GM18526 (cell line): ENCODE measurements around the gene REV1.

Source experiments
- POLR2A ChIP-seq: IDR thresholded peaks from 3 replicates; pipeline ENCODE4 v1.6.1; 2011; ENCODE audit not compliant: insufficient read length; ENCODE audit errors: extremely low read depth

REV1 gene

GRCh38 chr2:99489761-99490622 lies at the start of gene REV1:
Gene REV1, minus strand, starts transcription at chr2:99490017. Its CDS starts 25,042 bp downstream, at chr2:99464975.
- peak; percentile 53 for TF ChIP-seq POLR2A

- no peak for TF ChIP-seq POLR2A
Observed at GRCh38 chr2:99537910-99538485, 48.2 kb upstream of the REV1 start.

- no peak for TF ChIP-seq POLR2A
Observed at GRCh38 chr2:99524056-99524455, 34.2 kb upstream of the REV1 start.

GRCh38 chr2:99522157-99522556 lies 32.3 kb upstream of the REV1 start:
- TF ChIP-seq POLR2A, result no peak

GRCh38 chr2:99520813-99521212 lies 31.0 kb upstream of the REV1 start:
- TF ChIP-seq POLR2A, result no peak

- no peak for TF ChIP-seq POLR2A
Observed at GRCh38 chr2:99520195-99520594, 30.4 kb upstream of the REV1 start.

- no peak for TF ChIP-seq POLR2A
Observed at GRCh38 chr2:99514357-99514756, 24.5 kb upstream of the REV1 start.

- no peak for TF ChIP-seq POLR2A
Observed at GRCh38 chr2:99512181-99512591, 22.4 kb upstream of the REV1 start.

- TF ChIP-seq POLR2A, result no peak
Observed at GRCh38 chr2:99509387-99509786, 19.6 kb upstream of the REV1 start.

- TF ChIP-seq POLR2A, result no peak
Observed at GRCh38 chr2:99507937-99508818, 18.4 kb upstream of the REV1 start.

- no peak for TF ChIP-seq POLR2A
Observed at GRCh38 chr2:99504844-99505584, 15.2 kb upstream of the REV1 start.

GRCh38 chr2:99496021-99496420 lies 6.2 kb upstream of the REV1 start:
- TF ChIP-seq POLR2A, result no peak

GRCh38 chr2:99495115-99495860 lies 5.5 kb upstream of the REV1 start:
- TF ChIP-seq POLR2A, result no peak

GRCh38 chr2:99492721-99493120 lies 2.9 kb upstream of the REV1 start:
- TF ChIP-seq POLR2A, result no peak
